Neural crest cell (in vitro differentiated cells): ENCODE measurements around the gene PRRT3. TPM values are rescaled to one million over a fixed set of nuclear protein-coding genes. Genes with fewer than 3 reads are reported as not detected.
A peak's percentile ranks its signal among the peaks of the same experiment; 100 is the strongest.

Experiments used
- DNase-seq: peaks from one replicate; pipeline ENCODE4 v3.0.0; 2021; ENCODE audit warnings: low read depth, mixed read lengths, low spot score
- H3K27ac Mint-ChIP-seq: one replicate; pipeline ENCODE4 v1.8.0; 2021; ENCODE audit warnings: mild to moderate bottlenecking, mixed read lengths; ENCODE audit not compliant: unreplicated experiment
- H3K27me3 Mint-ChIP-seq: 2 replicates; pipeline ENCODE4 v1.8.0; 2021; ENCODE audit warnings: low read depth, mild to moderate bottlenecking, mixed read lengths
- H3K36me3 Mint-ChIP-seq: 2 replicates; pipeline ENCODE4 v1.8.0; 2021; ENCODE audit warnings: low read depth, mild to moderate bottlenecking, mixed read lengths
- H3K4me1 Mint-ChIP-seq: 2 replicates; pipeline ENCODE4 v1.8.0; 2021; ENCODE audit warnings: mixed read lengths
- H3K4me3 Mint-ChIP-seq: one replicate; pipeline ENCODE4 v1.8.0; 2021; ENCODE audit warnings: mild to moderate bottlenecking, mixed read lengths
- H3K9me3 Mint-ChIP-seq: 2 replicates; pipeline ENCODE4 v1.8.0; 2021; ENCODE audit warnings: mixed read lengths
- CTCF ChIP-seq: fragments of 200-600 bp; sonication (generic); conservative IDR thresholded peaks from 2 replicates; pipeline ENCODE4 v1.5.0; 2021; ENCODE audit warnings: antibody characterized with exemption, mild to moderate bottlenecking
- total RNA-seq: library from RNA; stranded (reverse); gene quantifications from 2 replicates; pipeline ENCODE4 v1.2.1, GENCODE V29; 2021

Gene PRRT3
- total RNA-seq, 1 donor from 2014 or later: 6.4 TPM

GRCh38 chr3:9946112-9947024 lies 5.8 kb downstream of the PRRT3 start:
- Mint-ChIP-seq H3K27me3 (peaks cover 4% of the 10 kb centered on the region), H3K36me3 (peaks cover under 1% of the 10 kb centered on the region), H3K4me1 (peaks cover 3% of the 10 kb centered on the region), H3K4me3 (peak overlapping the region; percentile 84), H3K9me3 (no peaks in the 10 kb centered on the region), H3K27ac (no peak overlapping the region)
- DNase-seq: peak; percentile 77
- peak; percentile 74 for TF ChIP-seq CTCF

- no peak for TF ChIP-seq CTCF
- peaks cover 4% of the 10 kb centered on the region for H3K27me3 Mint-ChIP-seq
- H3K4me1 Mint-ChIP-seq: peaks cover 3% of the 10 kb centered on the region
- H3K27ac Mint-ChIP-seq: no peak overlapping the region
- no peaks in the 10 kb centered on the region for H3K9me3 Mint-ChIP-seq
- H3K36me3 Mint-ChIP-seq: peaks cover 3% of the 10 kb centered on the region
- peak overlapping the region; percentile 73 for H3K4me3 Mint-ChIP-seq
- DNase-seq: no peak
Measured at GRCh38 chr3:9945358-9945757, 6.8 kb downstream of the PRRT3 start.

GRCh38 chr3:9944271-9944670 lies 7.9 kb downstream of the PRRT3 start:
- peaks cover 4% of the 10 kb centered on the region for H3K27me3 Mint-ChIP-seq
- peak overlapping the region; percentile 83 for H3K27ac Mint-ChIP-seq
- no peak for TF ChIP-seq CTCF
- H3K4me3 Mint-ChIP-seq: no peak overlapping the region
- peaks cover 3% of the 10 kb centered on the region for H3K36me3 Mint-ChIP-seq
- no peak for DNase-seq
- H3K4me1 Mint-ChIP-seq: peaks cover 6% of the 10 kb centered on the region
- H3K9me3 Mint-ChIP-seq: no peaks in the 10 kb centered on the region

- Mint-ChIP-seq H3K27me3 (peaks cover 4% of the 10 kb centered on the region), H3K9me3 (no peaks in the 10 kb centered on the region), H3K4me1 (peaks cover 8% of the 10 kb centered on the region), H3K4me3 (peak overlapping the region; percentile 39), H3K27ac (no peak overlapping the region), H3K36me3 (peaks cover 3% of the 10 kb centered on the region)
- TF ChIP-seq CTCF: no peak
- DNase-seq: no peak
Measured at GRCh38 chr3:9942934-9943690, 9.1 kb downstream of the PRRT3 start.

- Mint-ChIP-seq H3K36me3 (peaks cover 3% of the 10 kb centered on the region), H3K27me3 (peaks cover under 1% of the 10 kb centered on the region), H3K27ac (no peak overlapping the region), H3K4me3 (peak overlapping the region; percentile 53), H3K4me1 (peaks cover 8% of the 10 kb centered on the region), H3K9me3 (no peaks in the 10 kb centered on the region)
- no peak for TF ChIP-seq CTCF
- no peak for DNase-seq
Measured at GRCh38 chr3:9942164-9942563, 10.0 kb downstream of the PRRT3 start.
